Aorta (tissue), 5 donors: ENCODE data around the gene IFITM10. TPM values are rescaled to one million over a fixed set of nuclear protein-coding genes. Genes with fewer than 3 reads are reported as not detected.

ENCODE experiments used
- ATAC-seq: fragments of 200-7000 bp; cut with Tn5 transposase; one replicate; pipeline ENCODE4 v1.9.1; 2022; ENCODE audit warnings: moderate library complexity; ENCODE audit not compliant: low FRiP score
- DNase-seq, 2 donors: peaks; one replicate each; pipeline ENCODE4 v3.0.0-alpha.2; 2020
- H3K27ac ChIP-seq, 2 donors: one replicate each; pipeline ENCODE4 v1.5.1; 2013; ENCODE audit warnings: low read length in 2 of 2, mild to moderate bottlenecking in 2 of 2, moderate library complexity in 2 of 2, control low read depth in 1 of 2, inconsistent platforms in 1 of 2, low read depth in 1 of 2
- H3K27me3 ChIP-seq, 2 donors: one replicate each; pipeline ENCODE4 v1.6.1; 2013; ENCODE audit warnings: control low read depth in 1 of 2, low read length in 1 of 2, mild to moderate bottlenecking in 1 of 2, moderate library complexity in 1 of 2; ENCODE audit not compliant: insufficient read depth in 2 of 2, control insufficient read depth in 1 of 2
- H3K36me3 ChIP-seq, 2 donors: one replicate each; pipeline ENCODE4 v1.6.1; 2013; ENCODE audit warnings: control low read depth in 1 of 2, low read length in 1 of 2, mild to moderate bottlenecking in 1 of 2; ENCODE audit not compliant: insufficient read depth in 2 of 2, control insufficient read depth in 1 of 2
- H3K4me1 ChIP-seq, 2 donors: one replicate each; pipeline ENCODE4 v1.6.1; 2013; ENCODE audit warnings: low read length in 2 of 2, control low read depth in 1 of 2, mild to moderate bottlenecking in 1 of 2, moderate library complexity in 1 of 2; ENCODE audit not compliant: insufficient read depth in 2 of 2, control insufficient read depth in 1 of 2
- H3K4me3 ChIP-seq, 2 donors: one replicate each; pipeline ENCODE4 v1.5.1; 2013; ENCODE audit warnings: low read length in 2 of 2, control low read depth in 1 of 2, mild to moderate bottlenecking in 1 of 2
- H3K9me3 ChIP-seq: one replicate; pipeline ENCODE4 v1.6.1; 2013; ENCODE audit warnings: mild to moderate bottlenecking, low read length; ENCODE audit not compliant: control insufficient read depth
- WGBS, 2 donors: extraction: QIAGEN DNeasy Blood & Tissue Kit; methylation state at CpG; one replicate each; pipeline ENCODE4 v1.1.7; 2013; 5-methylcytosine and 5-hydroxymethylcytosine counted together
- intact Hi-C, 2 donors: fragments of 100-400 bp; cut with DNase I; formaldehyde crosslinking; loops; one replicate each; pipeline versions ENCODE4 v1.14.2 to v1.15.0; 2022
- polyA plus RNA-seq, 2 donors: library from polyadenylated mRNA; stranded (reverse); fragments of 200-250 nt; gene quantifications; one replicate each; pipeline ENCODE4 v1.2.3, GENCODE V29; 2013
- total RNA-seq, 2 donors: library from RNA; stranded (reverse); fragmentation: NEBNext Ultra II Directional; extraction: Animal tissue kit (Norgen Biotek cat#: 25700); gene quantifications; one replicate each; pipeline ENCODE4 v1.2.1, GENCODE V29; 2021
- donor health status: healthy with polysubstance abuse.
- donor health status: Bipolar disorder and iron deficiency.
- donor health status: DM: no; HTN: no; CAD: no.
- donor health status: DM: no; HTN: no; CAD: no.
- donor health status: DM: yes; HTN: yes; CAD: no.

IFITM10 gene
- total and polyA plus RNA-seq, 4 donors: 1.9 to 47.7 (median 12.8) TPM

GRCh38 chr11:1733009-1733715, 17.2 kb downstream of the IFITM10 start:
- Histone ChIP-seq H3K36me3 (no peaks in the 10 kb centered on the region), H3K4me1 (no peaks in the 10 kb centered on the region), H3K4me3 (no peak overlapping the region), H3K9me3 (peaks cover 3% of the 10 kb centered on the region), H3K27ac (no peak overlapping the region), H3K27me3 (no peaks in the 10 kb centered on the region)
- DNase-seq (peak in 1 of 2 donors; percentile 60), ATAC-seq (no peak)
- 71 to 72% methylated on average over 14 of the region's 14 CpGs for WGBS, 2 donors
- intact Hi-C loops: no loop called here

GRCh38 chr11:1732418-1733008, 17.9 kb downstream of the IFITM10 start:
- no peaks in the 10 kb centered on the region for H3K27me3 ChIP-seq
- no peak overlapping the region for H3K4me3 ChIP-seq
- H3K36me3 ChIP-seq: no peaks in the 10 kb centered on the region
- H3K9me3 ChIP-seq: peaks cover 3% of the 10 kb centered on the region
- H3K4me1 ChIP-seq: no peaks in the 10 kb centered on the region
- ATAC-seq (no peak), DNase-seq (peak in 1 of 2 donors; percentile 75)
- WGBS, 2 donors: 36 to 37% methylated on average over 13 of the region's 13 CpGs
- intact Hi-C loops: no loop called here
- no peak overlapping the region for H3K27ac ChIP-seq

DNA sequence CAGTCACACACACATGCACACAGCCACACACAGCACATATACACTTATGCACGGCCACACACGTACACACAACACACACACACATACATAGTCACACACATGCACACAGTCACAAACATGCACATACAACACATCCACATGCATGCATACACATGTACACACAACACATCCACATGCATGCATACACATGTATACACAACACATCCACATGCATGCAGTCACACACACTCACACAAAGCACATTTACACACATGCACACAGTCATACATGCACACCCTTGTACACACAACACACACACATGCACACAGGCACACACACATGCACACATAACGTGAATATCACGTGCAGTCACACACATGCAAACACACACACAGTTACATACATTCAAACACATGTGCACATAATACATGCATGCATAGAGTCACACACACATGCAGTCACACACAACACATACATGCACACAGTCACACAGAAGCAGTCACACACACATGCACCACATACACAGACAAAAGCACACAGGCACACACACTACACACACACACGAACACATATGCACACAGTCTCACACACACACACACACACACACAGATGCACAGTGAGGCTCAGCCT, 18.8 kb downstream of the IFITM10 start:
- H3K27ac ChIP-seq: no peak overlapping the region
- WGBS, 2 donors: 90 to 93% methylated on average over 5 of the region's 5 CpGs
- DNase-seq (peak in 1 of 2 donors; percentile 8), ATAC-seq (no peak)
- intact Hi-C loops: no loop called here
- no peaks in the 10 kb centered on the region for H3K27me3 ChIP-seq
- H3K9me3 ChIP-seq: no peaks in the 10 kb centered on the region
- H3K36me3 ChIP-seq: no peaks in the 10 kb centered on the region
- H3K4me3 ChIP-seq: no peak overlapping the region
- no peaks in the 10 kb centered on the region for H3K4me1 ChIP-seq

DNA sequence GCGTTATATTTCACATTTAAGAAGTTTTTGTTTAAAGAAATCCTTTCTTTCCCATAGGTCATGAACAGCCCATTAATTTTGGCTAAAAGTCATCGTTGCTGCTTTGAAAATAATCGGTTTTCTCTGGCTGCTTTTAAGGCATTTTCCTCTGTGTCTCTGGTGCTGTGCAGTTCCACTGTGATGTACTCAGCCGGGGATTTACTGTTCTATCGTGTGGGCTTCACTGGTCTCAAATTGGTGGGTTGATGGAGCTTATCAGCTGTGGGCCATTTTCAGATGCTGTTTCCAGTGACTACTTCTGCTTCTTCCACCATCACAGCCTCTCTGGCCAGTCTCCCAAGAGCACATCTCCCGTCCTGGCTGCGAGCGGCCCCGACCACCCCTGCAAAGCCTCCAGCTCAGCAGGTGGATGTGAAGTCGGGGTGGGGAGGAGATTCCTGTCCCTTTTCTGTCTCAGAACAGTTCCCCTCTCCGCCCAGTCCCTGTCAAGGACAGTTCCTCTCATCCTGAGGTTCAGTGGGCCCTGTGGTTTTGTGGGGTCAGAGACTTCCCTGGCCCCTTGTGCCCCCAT, 20.3 kb downstream of the IFITM10 start:
- DNase-seq (peak in 1 of 2 donors; percentile 34), ATAC-seq (no peak)
- Histone ChIP-seq H3K27ac (no peak overlapping the region), H3K4me3 (no peak overlapping the region), H3K9me3 (no peaks in the 10 kb centered on the region), H3K27me3 (no peaks in the 10 kb centered on the region), H3K4me1 (no peaks in the 10 kb centered on the region), H3K36me3 (no peaks in the 10 kb centered on the region)
- 64 to 68% methylated on average over 11 of the region's 11 CpGs for WGBS, 2 donors
- intact Hi-C loops: no loop called here

DNA sequence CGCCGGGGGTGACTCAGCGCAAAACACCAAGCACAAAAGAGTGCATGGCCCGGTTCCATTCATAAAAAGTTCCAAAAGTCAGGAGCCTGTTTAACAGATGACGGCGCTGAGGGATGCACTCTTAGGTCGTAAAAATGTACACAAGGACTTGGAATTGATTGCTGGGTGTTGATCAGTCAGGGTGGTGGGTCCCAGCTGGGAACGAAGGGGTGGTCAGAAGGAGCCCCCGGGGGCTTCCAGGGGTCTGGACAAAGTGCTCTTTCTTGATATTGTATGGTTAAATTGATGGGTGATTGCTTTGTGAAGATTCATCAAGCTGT, 20.7 kb downstream of the IFITM10 start:
- Histone ChIP-seq H3K36me3 (no peaks in the 10 kb centered on the region), H3K4me1 (no peaks in the 10 kb centered on the region), H3K27me3 (no peaks in the 10 kb centered on the region), H3K4me3 (no peak overlapping the region), H3K9me3 (no peaks in the 10 kb centered on the region), H3K27ac (no peak overlapping the region)
- DNase-seq: no peak
- no peak for ATAC-seq
- WGBS, 2 donors: 71 to 78% methylated on average over 9 of the region's 9 CpGs
- intact Hi-C loops: no loop called here

DNA sequence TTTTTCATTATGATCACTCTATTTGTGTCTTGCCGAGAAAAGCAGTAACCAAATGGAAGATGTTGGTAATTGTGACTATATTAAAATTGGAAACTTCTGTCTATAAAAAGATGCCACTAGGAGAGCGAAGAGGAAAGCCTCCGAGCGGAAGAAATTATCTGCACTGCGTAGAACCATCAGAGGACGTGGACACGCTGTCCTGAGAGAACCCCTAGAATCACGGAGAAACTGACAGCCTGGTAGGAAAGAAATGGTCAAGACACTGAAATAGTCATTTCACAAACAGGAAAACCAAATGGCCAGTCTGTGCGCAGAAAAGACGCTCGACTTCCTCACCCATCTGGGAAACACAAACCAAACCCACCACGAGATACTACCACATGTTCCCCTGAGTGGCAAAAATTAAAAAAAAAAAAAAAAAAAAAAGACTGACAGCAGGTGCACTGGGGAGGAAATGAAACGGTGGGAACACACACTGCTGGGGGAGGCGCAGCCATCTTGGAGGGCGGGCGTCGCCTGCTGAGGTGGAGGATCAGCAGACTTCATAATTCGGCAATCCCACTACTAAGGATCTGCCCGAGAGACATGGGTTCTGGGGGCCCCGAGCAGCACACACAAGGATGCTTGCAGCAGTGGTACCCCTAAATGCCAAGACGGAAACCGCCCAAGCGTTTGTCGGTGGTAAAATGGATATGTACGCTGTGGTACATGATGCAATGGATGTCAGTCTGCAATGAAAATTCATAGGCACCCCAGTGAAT, 21.3 kb downstream of the IFITM10 start:
- H3K36me3 ChIP-seq: no peaks in the 10 kb centered on the region
- H3K27ac ChIP-seq: no peak overlapping the region
- DNase-seq (peak in 1 of 2 donors; percentile 46), ATAC-seq (no peak)
- H3K4me3 ChIP-seq: no peak overlapping the region
- H3K9me3 ChIP-seq: no peaks in the 10 kb centered on the region
- no peaks in the 10 kb centered on the region for H3K27me3 ChIP-seq
- H3K4me1 ChIP-seq: no peaks in the 10 kb centered on the region
- intact Hi-C loops: no loop called here
- WGBS, 2 donors: 88% methylated on average over 25 of the region's 25 CpGs

DNA sequence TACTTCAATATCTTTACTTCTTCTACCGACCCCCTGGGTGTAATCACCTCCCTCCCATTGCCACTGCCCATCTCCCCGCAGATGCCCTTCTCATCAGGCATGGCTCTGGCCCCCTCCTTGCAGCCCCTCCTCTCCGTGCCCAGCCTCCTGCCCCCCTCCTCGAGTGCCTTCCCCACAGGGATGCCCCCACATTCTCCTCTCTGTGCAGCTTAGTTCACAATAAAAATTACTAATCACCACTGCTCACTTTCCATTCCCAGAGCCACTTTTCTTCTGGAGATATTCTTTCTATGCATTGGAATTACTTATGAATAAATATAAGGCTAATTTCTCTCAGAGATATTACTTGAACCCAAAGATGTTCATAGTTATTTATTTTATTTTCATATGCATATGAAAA, 22.1 kb downstream of the IFITM10 start:
- ATAC-seq (no peak), DNase-seq (peak in 1 of 2 donors; percentile 51)
- intact Hi-C loops: no loop called here
- Histone ChIP-seq H3K27ac (no peak overlapping the region), H3K9me3 (no peaks in the 10 kb centered on the region), H3K4me3 (no peak overlapping the region), H3K27me3 (no peaks in the 10 kb centered on the region), H3K36me3 (no peaks in the 10 kb centered on the region), H3K4me1 (no peaks in the 10 kb centered on the region)
- 60 to 63% methylated on average over 4 of the region's 4 CpGs for WGBS, 2 donors

- Histone ChIP-seq H3K27ac (no peak overlapping the region), H3K4me3 (no peak overlapping the region), H3K36me3 (no peaks in the 10 kb centered on the region), H3K27me3 (no peaks in the 10 kb centered on the region), H3K4me1 (no peaks in the 10 kb centered on the region), H3K9me3 (no peaks in the 10 kb centered on the region)
- DNase-seq: no peak
- 77 to 85% methylated on average over 9 of the region's 9 CpGs for WGBS, 2 donors
- intact Hi-C loops: no loop called here
- no peak for ATAC-seq
These were observed 22.5 kb downstream of the IFITM10 start for GRCh38 chr11:1727861-1728260.
